GM20431 (cell line): ENCODE data around the gene CCDC12.

Experiments used
- in situ Hi-C: fragments of 300-500 bp; cut with MseI, MboI; formaldehyde crosslinking; loops from one replicate; pipeline ENCODE4 v1.15.0; 2020; ENCODE audit warnings: low sequenced_read_pairs; ENCODE audit not compliant: unreplicated experiment

CCDC12 gene

GRCh38 chr3:46899151-46900006, 77.2 kb downstream of the CCDC12 start:
- in situ Hi-C loops = loop anchor here (10.0 kb wide), 1 partner anchor 195 kb away; the partner anchor contains the start of gene TMIE

- in situ Hi-C loops = loop anchor here (10.0 kb wide), 1 partner anchor 194 kb away; the partner anchor contains the start of gene TMIE
Observed at GRCh38 chr3:46898321-46899150, 78.0 kb downstream of the CCDC12 start.

GRCh38 chr3:46897829-46898320, 78.7 kb downstream of the CCDC12 start:
- in situ Hi-C loops = loop anchor here (10.0 kb wide), 1 partner anchor 193 kb away; the partner anchor contains the start of gene TMIE

GRCh38 chr3:46897031-46897430, 79.5 kb downstream of the CCDC12 start:
- in situ Hi-C loops = loop anchor here (10.0 kb wide), 1 partner anchor 192 kb away; the partner anchor contains the start of gene TMIE

GRCh38 chr3:46896386-46896785, 80.2 kb downstream of the CCDC12 start:
- in situ Hi-C loops = loop anchor here (10.0 kb wide), 1 partner anchor 192 kb away; the partner anchor contains the start of gene TMIE

GRCh38 chr3:46895761-46896160, 80.8 kb downstream of the CCDC12 start:
- in situ Hi-C loops = loop anchor here (10.0 kb wide), 1 partner anchor 191 kb away; the partner anchor contains the start of gene TMIE

GRCh38 chr3:46895204-46895660, 81.3 kb downstream of the CCDC12 start:
- in situ Hi-C loops = loop anchor here (10.0 kb wide), 1 partner anchor 190 kb away; the partner anchor contains the start of gene TMIE

- in situ Hi-C loops = loop anchor here (10.0 kb wide), 1 partner anchor 189 kb away; the partner anchor contains the start of gene TMIE
Observed at GRCh38 chr3:46894256-46894655, 82.3 kb downstream of the CCDC12 start.

GRCh38 chr3:46893763-46894162, 82.8 kb downstream of the CCDC12 start:
- in situ Hi-C loops = loop anchor here (10.0 kb wide), 1 partner anchor 189 kb away; the partner anchor contains the start of gene TMIE

GRCh38 chr3:46893146-46893748, 83.3 kb downstream of the CCDC12 start:
- in situ Hi-C loops = loop anchor here (10.0 kb wide), 1 partner anchor 188 kb away; the partner anchor contains the start of gene TMIE

- in situ Hi-C loops = loop anchor here (10.0 kb wide), 1 partner anchor 188 kb away; the partner anchor contains the start of gene TMIE
Observed at GRCh38 chr3:46892285-46893145, 84.0 kb downstream of the CCDC12 start.

GRCh38 chr3:46891132-46891531, 85.4 kb downstream of the CCDC12 start:
- in situ Hi-C loops = loop anchor here (10.0 kb wide), 1 partner anchor 186 kb away; the partner anchor contains the start of gene TMIE

GRCh38 chr3:46890132-46890531, 86.4 kb downstream of the CCDC12 start:
- in situ Hi-C loops = loop anchor here (10.0 kb wide), 1 partner anchor 185 kb away; the partner anchor contains the start of gene TMIE

GRCh38 chr3:46889381-46890110, 87.0 kb downstream of the CCDC12 start:
- in situ Hi-C loops = loop anchor here (10.0 kb wide), 1 partner anchor 185 kb away; the partner anchor contains the start of gene TMIE

- in situ Hi-C loops = no loop called here
Observed at GRCh38 chr3:46888705-46889104, 87.8 kb downstream of the CCDC12 start.

GRCh38 chr3:46887980-46888494, 88.5 kb downstream of the CCDC12 start:
- in situ Hi-C loops = no loop called here

- in situ Hi-C loops = no loop called here
Observed at GRCh38 chr3:46885612-46886011, 90.9 kb downstream of the CCDC12 start.
